ENCODE results near the gene BCAM.
"Not testable (repeated sequence)": the region's sequence is repeated elsewhere in the genome, so short reads cannot be mapped to it uniquely, and the experiment has no call there.

DNA sequence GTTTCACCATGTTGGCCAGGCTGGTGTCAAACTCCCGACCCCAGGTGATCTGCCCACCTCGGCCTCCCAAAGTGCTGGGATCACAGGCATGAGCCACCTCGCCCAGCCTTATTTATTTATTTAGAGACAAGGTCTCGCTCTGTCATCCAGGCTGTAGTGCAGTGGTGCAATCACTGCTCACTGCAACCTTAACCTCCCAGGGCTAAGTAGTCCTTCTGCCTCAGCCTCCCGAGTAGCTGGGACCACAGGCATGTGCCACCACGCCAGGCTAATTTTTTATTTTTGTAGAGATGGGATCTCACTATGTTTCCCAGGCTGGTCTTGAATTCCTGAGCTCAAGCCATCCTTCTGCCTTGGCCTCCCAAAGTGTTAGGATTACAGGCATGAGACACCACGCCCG lies 25.5 kb downstream of the BCAM start:
- TF ChIP-seq, protein P1, sequence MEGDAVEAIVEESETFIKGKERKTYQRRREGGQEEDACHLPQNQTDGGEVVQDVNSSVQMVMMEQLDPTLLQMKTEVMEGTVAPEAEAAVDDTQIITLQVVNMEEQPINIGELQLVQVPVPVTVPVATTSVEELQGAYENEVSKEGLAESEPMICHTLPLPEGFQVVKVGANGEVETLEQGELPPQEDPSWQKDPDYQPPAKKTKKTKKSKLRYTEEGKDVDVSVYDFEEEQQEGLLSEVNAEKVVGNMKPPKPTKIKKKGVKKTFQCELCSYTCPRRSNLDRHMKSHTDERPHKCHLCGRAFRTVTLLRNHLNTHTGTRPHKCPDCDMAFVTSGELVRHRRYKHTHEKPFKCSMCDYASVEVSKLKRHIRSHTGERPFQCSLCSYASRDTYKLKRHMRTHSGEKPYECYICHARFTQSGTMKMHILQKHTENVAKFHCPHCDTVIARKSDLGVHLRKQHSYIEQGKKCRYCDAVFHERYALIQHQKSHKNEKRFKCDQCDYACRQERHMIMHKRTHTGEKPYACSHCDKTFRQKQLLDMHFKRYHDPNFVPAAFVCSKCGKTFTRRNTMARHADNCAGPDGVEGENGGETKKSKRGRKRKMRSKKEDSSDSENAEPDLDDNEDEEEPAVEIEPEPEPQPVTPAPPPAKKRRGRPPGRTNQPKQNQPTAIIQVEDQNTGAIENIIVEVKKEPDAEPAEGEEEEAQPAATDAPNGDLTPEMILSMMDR (IDR thresholded peaks at IDR 0.05; ENCODE audit: low read depth, low read length) = not testable (repeated sequence)
- not testable (repeated sequence) for TF ChIP-seq EZH2phosphoT487 (IDR thresholded peaks at IDR 0.05; ENCODE audit: low read depth)

Measured in OCI-LY3 (cell line).